HL-60 (cell line): Measurements from ENCODE around the gene RNF180.

ENCODE experiments used
- DNase-seq, 2 experiments: peaks; one replicate each; pipeline ENCODE4 v3.0.0-alpha.2; 2010 to 2020; ENCODE audit warnings: low read depth in 1 of 2, low spot score in 1 of 2
- H3K27ac ChIP-seq: fragments of 250-450 bp; sonication (Bioruptor Pico); replicated peaks from 2 replicates; pipeline ENCODE4 v1.5.1; 2020; ENCODE audit warnings: mild to moderate bottlenecking, moderate library complexity
- H3K27me3 ChIP-seq: fragments of 250-450 bp; sonication (Bioruptor Pico); 2 replicates; pipeline ENCODE4 v1.5.1; 2021; ENCODE audit warnings: mild to moderate bottlenecking, moderate library complexity; ENCODE audit not compliant: insufficient read depth, poor library complexity, severe bottlenecking
- H3K4me3 ChIP-seq: replicated peaks from 2 replicates; pipeline ENCODE4 v1.5.1; 2011; ENCODE audit warnings: mild to moderate bottlenecking, control low read depth, low read length; ENCODE audit not compliant: insufficient read depth
- CTCF ChIP-seq: IDR thresholded peaks from one replicate; pipeline ENCODE4 v1.5.1; 2011; ENCODE audit warnings: low read length, control low read depth, inconsistent platforms; ENCODE audit not compliant: insufficient read depth
- GABPA ChIP-seq: IDR thresholded peaks from 2 replicates; pipeline ENCODE4 v1.6.1; 2012; ENCODE audit warnings: low read depth
- POLR2AphosphoS5 ChIP-seq: IDR thresholded peaks from 2 replicates; pipeline ENCODE4 v1.6.1; 2012; ENCODE audit warnings: low read depth
- REST ChIP-seq: IDR thresholded peaks from 2 replicates; pipeline ENCODE4 v1.6.1; 2012; ENCODE audit warnings: low read depth; ENCODE audit not compliant: insufficient replicate concordance
- SPI1 ChIP-seq: IDR thresholded peaks from 2 replicates; pipeline ENCODE4 v1.6.1; 2012; ENCODE audit warnings: low read depth, mild to moderate bottlenecking, borderline replicate concordance

The RNF180 gene

GRCh38 chr5:64295101-64295500, 129.5 kb downstream of the RNF180 start:
- Histone ChIP-seq H3K27me3 (no peaks in the 10 kb centered on the region), H3K4me3 (no peak overlapping the region), H3K27ac (no peak overlapping the region)
- DNase-seq, result no peak
- TF ChIP-seq POLR2AphosphoS5, result no peak
- no peak for TF ChIP-seq GABPA
- TF ChIP-seq REST, result no peak
- TF ChIP-seq CTCF, result no peak
- no peak for TF ChIP-seq SPI1

- Histone ChIP-seq H3K4me3 (no peak overlapping the region), H3K27me3 (no peaks in the 10 kb centered on the region), H3K27ac (no peak overlapping the region)
- TF ChIP-seq GABPA (no peak), CTCF (no peak), SPI1 (no peak), REST (no peak), POLR2AphosphoS5 (no peak)
- no peak for DNase-seq
Observed at GRCh38 chr5:64298586-64298985, 132.9 kb downstream of the RNF180 start.

GRCh38 chr5:64299805-64300204, 134.2 kb downstream of the RNF180 start:
- H3K27me3 ChIP-seq, result no peaks in the 10 kb centered on the region
- DNase-seq, result no peak
- no peak overlapping the region for H3K4me3 ChIP-seq
- TF ChIP-seq SPI1 (no peak), REST (no peak), GABPA (no peak), POLR2AphosphoS5 (no peak), CTCF (no peak)
- H3K27ac ChIP-seq, result no peak overlapping the region
